ENCODE results near the gene ZAR1L.

GRCh38 chr13:32262619-32263018, 52.5 kb downstream of the ZAR1L start:
- no peak for TF ChIP-seq POLR2AphosphoS5 (IDR thresholded peaks at IDR 0.05)
- no peak for TF ChIP-seq MXI1 (conservative IDR thresholded peaks at IDR 0.05; ENCODE audit: poor library complexity, severe bottlenecking)
- TF ChIP-seq CTCF (IDR thresholded peaks at IDR 0.05; ENCODE audit: poor library complexity, severe bottlenecking): no peak
- no peak for TF ChIP-seq EZH2 (IDR thresholded peaks at IDR 0.05; ENCODE audit: borderline replicate concordance, insufficient read depth, low read length, poor library complexity, severe bottlenecking)
- TF ChIP-seq TAF1 (IDR thresholded peaks at IDR 0.05; ENCODE audit: low read depth): no peak
- TF ChIP-seq EP300 (conservative IDR thresholded peaks at IDR 0.05; ENCODE audit: poor library complexity, severe bottlenecking): no peak

Data from neural cell (in vitro differentiated cells).